Heart left ventricle (tissue), 16 donors: Measurements from ENCODE around the gene PRKG1. TPM values are rescaled to one million over a fixed set of nuclear protein-coding genes. Genes with fewer than 3 reads are reported as not detected.
A peak's percentile ranks its signal among the peaks of the same experiment; 100 is the strongest.

Source experiments
- ATAC-seq, 4 donors: fragments of 200-7000 bp; cut with Tn5 transposase; one replicate each; pipeline ENCODE4 v1.9.1; 2020 to 2022; ENCODE audit warnings: moderate library complexity in 4 of 4, mild to moderate bottlenecking in 3 of 4, moderate number of reproducible peaks in 1 of 4
- DNase-seq, 5 donors: peaks; one replicate each; pipeline ENCODE4 v3.0.0-alpha.2; 2020
- H3K27ac ChIP-seq, 12 donors: fragments of 200-600 bp; sonication (generic) in 4 of 12; one replicate each; pipeline versions ENCODE4 v1.5.0 to v1.8.0; 2016 to 2022; ENCODE audit warnings: mild to moderate bottlenecking in 2 of 12
- H3K27me3 ChIP-seq, 9 donors: fragments of 200-600 bp; sonication (generic) in 2 of 9; one replicate each; pipeline versions ENCODE4 v1.5.1 to v1.8.0; 2016 to 2022; ENCODE audit warnings: mild to moderate bottlenecking in 3 of 9
- H3K36me3 ChIP-seq, 9 donors: fragments of 200-600 bp; sonication (generic) in 2 of 9; one replicate each; pipeline versions ENCODE4 v1.5.0 to v1.8.0; 2018 to 2022; ENCODE audit warnings: mild to moderate bottlenecking in 2 of 9
- H3K4me1 ChIP-seq, 12 donors: fragments of 200-600 bp; sonication (generic) in 4 of 12; one replicate each; pipeline versions ENCODE4 v1.5.0 to v1.8.0; 2016 to 2022; ENCODE audit warnings: mild to moderate bottlenecking in 3 of 12
- H3K4me3 ChIP-seq, 12 donors: fragments of 200-600 bp; sonication (generic) in 4 of 12; one replicate each; pipeline versions ENCODE4 v1.5.0 to v1.8.0; 2017 to 2022; ENCODE audit warnings: mild to moderate bottlenecking in 9 of 12, moderate library complexity in 4 of 12
- H3K9me3 ChIP-seq, 12 donors: fragments of 200-600 bp; sonication (generic) in 4 of 12; one replicate each; pipeline versions ENCODE4 v1.5.0 to v1.8.0; 2016 to 2022; ENCODE audit warnings: mild to moderate bottlenecking in 1 of 12
- POLR2A ChIP-seq, 2 donors: fragments of 450-650 bp; IDR thresholded peaks; one replicate each; pipeline ENCODE4 v1.6.1; 2017; ENCODE audit warnings: antibody characterized with exemption in 2 of 2, mild to moderate bottlenecking in 2 of 2, moderate library complexity in 2 of 2
- WGBS, 4 donors: extraction: QIAGEN DNeasy Blood & Tissue Kit in 2 of 4; methylation state at CpG; one replicate each; pipeline versions ENCODE4 v1.1.5 to v1.1.7; 2013 to 2018; 5-methylcytosine and 5-hydroxymethylcytosine counted together
- intact Hi-C, 10 donors: fragments of 100-400 bp; cut with DNase I; formaldehyde crosslinking; loops; one replicate each; pipeline versions ENCODE4 v1.11.1 to v1.14.2; 2022
- polyA plus RNA-seq, 2 donors: library from polyadenylated mRNA; stranded (reverse); fragments of 200-250 nt; gene quantifications; one replicate each; pipeline ENCODE4 v1.2.3, GENCODE V29; 2013
- total RNA-seq, 9 donors: library from RNA; depleted of rRNA in 2 of 9; stranded (reverse); fragments of >200 nt in 2 of 9; fragmentation: NEBNext Ultra II Directional in 3 of 9; extraction: Animal tissue kit (Norgen Biotek cat#: 25700) in 3 of 9; gene quantifications; one replicate each; pipeline versions ENCODE4 v1.1.0 to v1.2.4, GENCODE V29; 2016 to 2023
- TF ChIP-seq, protein P1 (sequence below), 12 donors: fragments of 200-600 bp; sonication (generic) in 4 of 12; IDR thresholded peaks; one replicate each; pipeline versions ENCODE4 v1.5.0 to v1.8.0; 2018 to 2022; ENCODE audit warnings: antibody characterized with exemption in 12 of 12, mild to moderate bottlenecking in 5 of 12
- donor health status: ischemic (EF 13 %, LVEDD 7.1; RV severe dilation, severe dysfunction).
- donor health status: healthy with polysubstance abuse.
- donor health status: DM: no; HTN: yes; CAD: no.
- donor health status: DM: no; HTN: no; CAD: no.
- donor health status: ischemic (EF 25% LVEDD 6.9; RV normal size, moderate dysfunction).
- donor health status: ischemic (EF 25% LVEDD 5.7; RV mildly dilated, moderate dysfunction).
- donor health status: healthy.
- donor health status: DM: yes; HTN: yes; CAD: no.
- donor health status: ischemic (EF 35%, LVEDD 5.7; RV mildly dilated, moderate dysfunction).
- donor health status: nonischemic (EF 11% LVEDD 7.7; RV severe dilation, severe dysfunction).
- donor health status: DM: yes; HTN: yes; CAD: no.
- donor health status: PGD.
- donor health status: ischemic (EF 29% LVEDD 5.4; RV normal size, mild dysfunction).
- donor health status: nonischemic (EF 23%, LVEDD 6.1; RV moderate dilation, normal function).

The PRKG1 gene
- total and polyA plus RNA-seq, 11 donors: 5.5 to 37.3 (median 29.3) TPM

DNA sequence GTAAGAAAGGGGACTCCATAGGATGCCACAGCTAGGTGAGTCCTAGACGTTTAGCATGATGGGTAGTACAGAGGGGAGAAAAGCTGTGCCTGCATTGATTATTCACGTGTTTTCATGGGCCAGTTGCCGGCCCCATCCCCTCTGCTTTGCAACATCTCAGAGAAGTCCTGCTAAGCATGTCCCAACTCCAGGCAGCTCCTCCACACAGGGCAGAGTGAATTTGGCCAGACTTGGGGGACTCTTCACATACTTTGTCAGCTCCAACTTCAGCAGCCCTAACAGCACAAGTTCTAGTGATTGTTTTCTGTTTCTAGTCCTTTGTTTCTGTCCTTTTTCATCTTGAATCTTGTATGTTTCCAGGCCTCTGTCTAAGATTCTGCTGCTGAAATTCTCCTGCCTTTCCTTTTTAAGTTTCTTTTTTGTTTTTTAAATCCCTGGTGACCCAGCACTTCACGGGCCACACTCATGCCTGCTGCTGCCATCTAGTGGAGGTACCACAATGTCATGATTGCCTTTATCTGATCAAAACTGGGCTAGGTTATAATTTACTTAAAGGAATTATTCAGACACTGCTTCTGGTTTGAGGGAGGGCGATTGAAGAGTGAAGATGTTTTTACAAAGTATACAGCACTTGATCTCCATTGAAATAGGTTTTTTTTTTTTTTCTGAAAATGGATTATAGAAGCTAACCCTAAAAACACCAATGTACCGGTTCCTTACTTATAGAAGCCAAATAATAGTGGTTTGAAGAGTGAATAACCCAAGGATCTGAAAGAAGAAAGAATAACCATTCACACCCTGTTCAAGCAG, 348.2 kb downstream of the PRKG1 start:
- Histone ChIP-seq H3K36me3 (no peaks in the 10 kb centered on the region), H3K27me3 (no peaks in the 10 kb centered on the region), H3K4me1 (peaks cover 0 to 48% (median 10%) of the 10 kb centered on the region in 12 donors), H3K4me3 (no peak overlapping the region), H3K27ac (peak overlapping the region; percentile 52 to 80 (median 72)), H3K9me3 (no peaks in the 10 kb centered on the region)
- WGBS, 4 donors: 58 to 61% (median 59%) methylated on average over 6 of the region's 6 CpGs
- TF ChIP-seq POLR2A (IDR thresholded peaks at IDR 0.05): no peak
- TF ChIP-seq, protein P1, sequence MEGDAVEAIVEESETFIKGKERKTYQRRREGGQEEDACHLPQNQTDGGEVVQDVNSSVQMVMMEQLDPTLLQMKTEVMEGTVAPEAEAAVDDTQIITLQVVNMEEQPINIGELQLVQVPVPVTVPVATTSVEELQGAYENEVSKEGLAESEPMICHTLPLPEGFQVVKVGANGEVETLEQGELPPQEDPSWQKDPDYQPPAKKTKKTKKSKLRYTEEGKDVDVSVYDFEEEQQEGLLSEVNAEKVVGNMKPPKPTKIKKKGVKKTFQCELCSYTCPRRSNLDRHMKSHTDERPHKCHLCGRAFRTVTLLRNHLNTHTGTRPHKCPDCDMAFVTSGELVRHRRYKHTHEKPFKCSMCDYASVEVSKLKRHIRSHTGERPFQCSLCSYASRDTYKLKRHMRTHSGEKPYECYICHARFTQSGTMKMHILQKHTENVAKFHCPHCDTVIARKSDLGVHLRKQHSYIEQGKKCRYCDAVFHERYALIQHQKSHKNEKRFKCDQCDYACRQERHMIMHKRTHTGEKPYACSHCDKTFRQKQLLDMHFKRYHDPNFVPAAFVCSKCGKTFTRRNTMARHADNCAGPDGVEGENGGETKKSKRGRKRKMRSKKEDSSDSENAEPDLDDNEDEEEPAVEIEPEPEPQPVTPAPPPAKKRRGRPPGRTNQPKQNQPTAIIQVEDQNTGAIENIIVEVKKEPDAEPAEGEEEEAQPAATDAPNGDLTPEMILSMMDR (IDR thresholded peaks at IDR 0.05): peak; percentile 39 to 84 (median 70)
- DNase-seq (peak; percentile 52 to 61 (median 57)), ATAC-seq (peak; percentile 47 to 72 (median 60))
- intact Hi-C loops: loop anchor here (2.0 to 10.0 kb wide), 8 partner anchors 35 to 542 kb away; partner anchors contain the start of gene PRKG1 (in 6 of the 10)

DNA sequence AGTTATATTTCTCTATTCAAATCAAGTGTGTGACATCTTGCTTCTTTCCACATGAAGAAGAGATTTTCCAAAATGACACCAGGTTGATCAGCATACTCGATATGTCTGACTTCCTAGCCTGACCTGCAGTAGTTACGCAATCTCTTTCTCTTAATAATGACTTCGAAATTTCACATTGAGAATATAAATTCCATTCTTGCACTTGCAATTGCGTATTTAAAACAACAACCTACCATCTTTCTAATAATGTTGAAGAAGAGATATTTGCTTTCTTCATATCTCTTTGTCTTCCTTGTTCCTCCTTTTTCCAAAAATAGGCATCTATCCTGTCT, 348.8 kb downstream of the PRKG1 start:
- intact Hi-C loops: loop anchor here (2.0 to 10.0 kb wide), 8 partner anchors 36 to 542 kb away; partner anchors contain the start of gene PRKG1 (in 6 of the 10)
- DNase-seq: no peak
- WGBS, 4 donors: 62 to 81% (median 69%) methylated on average over 4 of the region's 4 CpGs

DNA sequence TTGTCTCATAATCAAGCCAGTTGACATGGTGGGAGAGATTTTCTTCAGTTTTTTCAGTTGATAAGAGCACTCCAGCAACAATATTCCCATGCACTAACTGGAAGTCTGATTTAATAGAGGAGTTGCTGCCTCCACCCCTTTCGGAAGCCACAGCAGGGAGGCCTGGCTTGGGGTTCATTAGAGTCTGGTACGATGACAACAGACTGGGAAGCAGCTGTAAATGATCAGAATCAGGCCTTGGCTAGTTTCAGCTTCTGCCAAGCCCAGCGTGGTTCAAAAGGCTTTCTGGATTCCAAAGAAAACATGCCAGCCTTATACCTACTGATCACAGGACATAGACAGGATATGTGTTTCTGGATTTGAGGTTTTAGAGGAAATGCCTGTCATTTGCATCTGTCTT, 351.1 kb downstream of the PRKG1 start:
- Histone ChIP-seq H3K27me3 (no peaks in the 10 kb centered on the region), H3K36me3 (no peaks in the 10 kb centered on the region), H3K4me1 (peaks cover 0 to 41% (median 10%) of the 10 kb centered on the region in 12 donors), H3K4me3 (no peak overlapping the region), H3K27ac (peak overlapping the region in 1 of 12 donors; percentile 14), H3K9me3 (no peaks in the 10 kb centered on the region)
- WGBS, 4 donors: 37 to 58% (median 43%) methylated on average over 3 of the region's 3 CpGs
- ATAC-seq: peak in 2 of 4 donors; percentile 41 to 55
- TF ChIP-seq, protein P1 (IDR thresholded peaks at IDR 0.05): no peak
- no peak for TF ChIP-seq POLR2A (IDR thresholded peaks at IDR 0.05)
- DNase-seq: peak in 2 of 5 donors; percentile 16 to 30
- intact Hi-C loops: loop anchor here in 7 of 10 donors (10.0 kb wide), 4 partner anchors 351 to 539 kb away; partner anchors contain the start of gene PRKG1 (in 3 of the 7)

More for the DNA sequence above, 348.8 kb downstream of the PRKG1 start:
- TF ChIP-seq POLR2A (IDR thresholded peaks at IDR 0.05): no peak
- TF ChIP-seq, protein P1 (IDR thresholded peaks at IDR 0.05): no peak
- H3K27me3 ChIP-seq: no peaks in the 10 kb centered on the region
- H3K27ac ChIP-seq: peak overlapping the region in 5 of 12 donors; percentile 72 to 79 (median 74)
- ATAC-seq: no peak
- H3K4me3 ChIP-seq: no peak overlapping the region
- H3K36me3 ChIP-seq: no peaks in the 10 kb centered on the region
- peaks cover 0 to 48% (median 10%) of the 10 kb centered on the region in 12 donors for H3K4me1 ChIP-seq
- H3K9me3 ChIP-seq: no peaks in the 10 kb centered on the region

DNA sequence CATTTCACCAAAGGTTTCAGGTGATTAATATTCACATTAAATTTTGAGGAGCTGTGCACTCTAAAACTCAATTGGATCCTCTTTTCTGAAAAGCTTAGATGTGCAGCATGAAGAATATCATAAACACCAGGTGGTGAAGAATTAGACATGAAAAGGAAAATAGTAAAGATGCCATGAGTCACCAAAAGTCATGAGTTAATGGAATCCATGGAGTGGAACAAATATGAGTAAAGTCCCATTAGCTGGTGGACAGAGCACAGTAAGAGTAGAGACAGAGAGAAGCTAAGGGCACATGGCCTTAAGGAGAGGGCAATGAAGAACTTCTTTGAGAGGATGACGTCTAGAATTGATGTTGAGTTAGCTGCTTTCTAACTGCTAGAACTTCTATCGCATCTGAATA, 353.5 kb downstream of the PRKG1 start:
- H3K27ac ChIP-seq: no peak overlapping the region
- DNase-seq (no peak), ATAC-seq (no peak)
- H3K4me3 ChIP-seq: no peak overlapping the region
- TF ChIP-seq, protein P1 (IDR thresholded peaks at IDR 0.05): no peak
- TF ChIP-seq POLR2A (IDR thresholded peaks at IDR 0.05): no peak
- no peaks in the 10 kb centered on the region for H3K36me3 ChIP-seq
- H3K9me3 ChIP-seq: no peaks in the 10 kb centered on the region
- peaks cover 0 to 26% (median 4%) of the 10 kb centered on the region in 12 donors for H3K4me1 ChIP-seq
- 90 to 94% (median 91%) methylated on average over 2 of the region's 2 CpGs for WGBS, 4 donors
- intact Hi-C loops: loop anchor here in 7 of 10 donors (10.0 kb wide), 4 partner anchors 353 to 537 kb away; partner anchors contain the start of gene PRKG1 (in 3 of the 7)
- H3K27me3 ChIP-seq: no peaks in the 10 kb centered on the region
